Measurements from ENCODE around the gene SCN4B. TPM values are rescaled to one million over a fixed set of nuclear protein-coding genes. Genes with fewer than 3 reads are reported as not detected.

Gene SCN4B
- total RNA-seq, 2 donors from 2014 or later: 0.15 to 0.20 TPM

DNA sequence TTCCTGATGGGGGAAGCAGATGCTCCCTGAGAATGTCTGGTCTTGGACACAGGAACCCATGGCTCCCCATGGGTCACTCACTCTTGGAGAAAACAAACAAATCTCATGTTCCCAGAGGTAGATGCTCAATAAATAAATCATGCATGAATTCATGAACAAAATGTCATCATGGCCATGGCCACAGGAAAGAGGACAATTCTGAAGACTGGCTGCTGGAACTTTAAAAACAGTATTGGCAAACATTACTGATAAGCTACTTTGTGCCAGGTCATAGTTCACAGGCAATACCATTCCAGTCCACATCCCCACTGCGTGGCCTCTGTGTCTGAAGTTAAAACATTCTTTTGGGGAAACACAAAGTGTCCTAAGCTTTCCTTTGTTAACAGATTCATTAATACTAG is 56.7 kb downstream of the SCN4B start:
- no peaks in the 10 kb centered on the region for H3K9me3 ChIP-seq (ENCODE audit: control insufficient read depth, low read length)
- TF ChIP-seq, protein P1, sequence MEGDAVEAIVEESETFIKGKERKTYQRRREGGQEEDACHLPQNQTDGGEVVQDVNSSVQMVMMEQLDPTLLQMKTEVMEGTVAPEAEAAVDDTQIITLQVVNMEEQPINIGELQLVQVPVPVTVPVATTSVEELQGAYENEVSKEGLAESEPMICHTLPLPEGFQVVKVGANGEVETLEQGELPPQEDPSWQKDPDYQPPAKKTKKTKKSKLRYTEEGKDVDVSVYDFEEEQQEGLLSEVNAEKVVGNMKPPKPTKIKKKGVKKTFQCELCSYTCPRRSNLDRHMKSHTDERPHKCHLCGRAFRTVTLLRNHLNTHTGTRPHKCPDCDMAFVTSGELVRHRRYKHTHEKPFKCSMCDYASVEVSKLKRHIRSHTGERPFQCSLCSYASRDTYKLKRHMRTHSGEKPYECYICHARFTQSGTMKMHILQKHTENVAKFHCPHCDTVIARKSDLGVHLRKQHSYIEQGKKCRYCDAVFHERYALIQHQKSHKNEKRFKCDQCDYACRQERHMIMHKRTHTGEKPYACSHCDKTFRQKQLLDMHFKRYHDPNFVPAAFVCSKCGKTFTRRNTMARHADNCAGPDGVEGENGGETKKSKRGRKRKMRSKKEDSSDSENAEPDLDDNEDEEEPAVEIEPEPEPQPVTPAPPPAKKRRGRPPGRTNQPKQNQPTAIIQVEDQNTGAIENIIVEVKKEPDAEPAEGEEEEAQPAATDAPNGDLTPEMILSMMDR (conservative IDR thresholded peaks at IDR 0.05): no peak
- Mint-ChIP-seq H3K36me3 (ENCODE audit: low read depth) (no peaks in the 10 kb centered on the region), H3K4me1 (peaks cover 37% of the 10 kb centered on the region), H3K4me3 (no peak overlapping the region), H3K9me3 (no peaks in the 10 kb centered on the region), H3K27ac (no peak overlapping the region), H3K27me3 (ENCODE audit: insufficient read depth) (peaks cover 12% of the 10 kb centered on the region)
- no peak overlapping the region for H3K9ac ChIP-seq (ENCODE audit: extremely low read depth, low read length, poor library complexity, severe bottlenecking)
- H3K4me3 ChIP-seq (ENCODE audit: low read length): no peak overlapping the region
- no peak overlapping the region for H3K27ac ChIP-seq (ENCODE audit: low read depth, low read length)
- H3K27me3 ChIP-seq (ENCODE audit: control insufficient read depth, insufficient read depth, low read length, poor library complexity, severe bottlenecking): no peaks in the 10 kb centered on the region
- WGBS, 2 experiments (ENCODE audit: insufficient coverage in 1 of 2, insufficient read length in 1 of 2): 69% methylated on average over 1 of the region's 1 CpG; no CpG with 5 or more reads in 1 of the 2 experiments
- no peak for DNase-seq
- H3K36me3 ChIP-seq (ENCODE audit: control insufficient read depth, insufficient read depth, low read length): no peaks in the 10 kb centered on the region
- H3K4me1 ChIP-seq (ENCODE audit: control insufficient read depth, insufficient read depth, low read length): peaks cover 2% of the 10 kb centered on the region

DNA sequence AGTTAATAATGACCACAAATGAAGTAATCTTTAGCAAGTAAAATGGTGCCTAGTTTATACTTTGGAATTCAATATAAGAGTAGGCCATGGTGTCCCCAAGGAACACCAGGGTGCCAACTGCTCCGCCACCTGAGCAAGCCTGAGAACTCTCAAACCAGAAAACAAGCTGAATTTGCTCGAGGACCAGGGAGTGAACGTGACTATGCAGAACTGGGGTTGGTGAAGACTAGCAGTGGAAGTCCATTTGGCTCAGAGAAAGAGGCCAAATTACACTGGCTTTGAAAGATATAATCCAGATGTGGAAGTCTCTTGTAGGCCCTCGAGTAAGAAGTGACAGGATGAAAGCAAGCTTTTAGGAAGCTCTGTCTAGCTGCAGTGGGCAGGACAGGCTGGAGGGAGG is 57.1 kb downstream of the SCN4B start:
- no peaks in the 10 kb centered on the region for H3K9me3 Mint-ChIP-seq
- no peaks in the 10 kb centered on the region for H3K36me3 ChIP-seq (ENCODE audit: control insufficient read depth, insufficient read depth, low read length)
- no peak overlapping the region for H3K4me3 ChIP-seq (ENCODE audit: low read length)
- H3K27me3 Mint-ChIP-seq (ENCODE audit: insufficient read depth): peaks cover 12% of the 10 kb centered on the region
- peaks cover 38% of the 10 kb centered on the region for H3K4me1 Mint-ChIP-seq
- no peak overlapping the region for H3K27ac ChIP-seq (ENCODE audit: low read depth, low read length)
- 93 to 100% methylated on average over 4 of the region's 4 CpGs for WGBS, 2 experiments (ENCODE audit: insufficient coverage in 1 of 2, insufficient read length in 1 of 2)
- TF ChIP-seq, protein P1 (conservative IDR thresholded peaks at IDR 0.05): no peak
- H3K4me3 Mint-ChIP-seq: no peak overlapping the region
- no peak overlapping the region for H3K9ac ChIP-seq (ENCODE audit: extremely low read depth, low read length, poor library complexity, severe bottlenecking)
- peaks cover 2% of the 10 kb centered on the region for H3K4me1 ChIP-seq (ENCODE audit: control insufficient read depth, insufficient read depth, low read length)
- no peak for DNase-seq
- no peak overlapping the region for H3K27ac Mint-ChIP-seq
- H3K9me3 ChIP-seq (ENCODE audit: control insufficient read depth, low read length): no peaks in the 10 kb centered on the region
- no peaks in the 10 kb centered on the region for H3K27me3 ChIP-seq (ENCODE audit: control insufficient read depth, insufficient read depth, low read length, poor library complexity, severe bottlenecking)
- no peaks in the 10 kb centered on the region for H3K36me3 Mint-ChIP-seq (ENCODE audit: low read depth)

DNA sequence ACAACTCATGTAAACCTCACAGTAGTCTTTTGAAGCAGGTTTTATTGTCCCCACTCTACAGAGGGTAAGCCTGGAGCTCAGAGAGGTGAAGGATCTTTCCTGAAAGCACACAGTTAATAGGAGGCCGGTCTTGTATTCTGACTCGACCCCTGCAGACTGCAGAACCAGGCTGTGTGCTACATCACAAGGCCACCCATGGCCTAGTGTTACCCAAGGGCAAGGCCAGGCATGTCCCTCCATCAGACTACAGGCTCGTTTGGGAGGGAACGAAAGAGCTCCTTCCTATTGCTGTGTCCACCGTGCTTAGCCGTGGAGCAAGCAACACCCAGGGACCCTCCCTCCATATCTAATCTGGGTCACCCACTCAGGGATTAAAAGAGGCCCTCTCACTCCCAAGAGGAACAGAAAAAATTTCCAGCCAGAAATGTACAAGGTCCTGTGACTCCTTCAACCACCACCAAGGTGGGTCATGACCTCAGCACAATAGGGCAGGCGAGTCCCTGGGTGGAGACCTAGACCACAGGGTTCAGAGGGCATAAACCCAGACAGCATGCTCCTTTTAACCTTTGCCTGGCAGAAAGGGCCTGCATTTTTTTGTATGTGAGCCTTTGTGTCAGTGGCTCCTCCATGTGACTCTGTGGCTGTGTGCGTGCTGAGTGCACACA is 59.6 kb downstream of the SCN4B start:
- H3K36me3 Mint-ChIP-seq (ENCODE audit: low read depth): no peaks in the 10 kb centered on the region
- H3K9ac ChIP-seq (ENCODE audit: extremely low read depth, low read length, poor library complexity, severe bottlenecking): no peak overlapping the region
- no peaks in the 10 kb centered on the region for H3K9me3 ChIP-seq (ENCODE audit: control insufficient read depth, low read length)
- peaks cover 18% of the 10 kb centered on the region for H3K4me1 Mint-ChIP-seq
- no peak overlapping the region for H3K4me3 Mint-ChIP-seq
- no peaks in the 10 kb centered on the region for H3K4me1 ChIP-seq (ENCODE audit: control insufficient read depth, insufficient read depth, low read length)
- TF ChIP-seq, protein P1 (conservative IDR thresholded peaks at IDR 0.05): no peak
- H3K27me3 Mint-ChIP-seq (ENCODE audit: insufficient read depth): peaks cover 20% of the 10 kb centered on the region
- DNase-seq: no peak
- H3K27me3 ChIP-seq (ENCODE audit: control insufficient read depth, insufficient read depth, low read length, poor library complexity, severe bottlenecking): no peaks in the 10 kb centered on the region
- no peak overlapping the region for H3K27ac Mint-ChIP-seq
- H3K9me3 Mint-ChIP-seq: peaks cover 5% of the 10 kb centered on the region
- H3K4me3 ChIP-seq (ENCODE audit: low read length): no peak overlapping the region
- no peak overlapping the region for H3K27ac ChIP-seq (ENCODE audit: low read depth, low read length)
- WGBS, 2 experiments (ENCODE audit: insufficient coverage in 1 of 2, insufficient read length in 1 of 2): 83 to 86% methylated on average over 6 to 8 of the region's 8 CpGs
- no peaks in the 10 kb centered on the region for H3K36me3 ChIP-seq (ENCODE audit: control insufficient read depth, insufficient read depth, low read length)
